ENCODE results near the gene SCAMP2. TPM values are rescaled to one million over a fixed set of nuclear protein-coding genes. Genes with fewer than 3 reads are reported as not detected.
"Not testable (repeated sequence)": the region's sequence is repeated elsewhere in the genome, so short reads cannot be mapped to it uniquely, and the experiment has no call there.

The SCAMP2 gene
- total RNA-seq (ENCODE audit: unreplicated experiment), result 35.6 TPM
- long read RNA-seq, transcript SCAMP2-201 (9 exons, 2,453 nt), result major isoform, 20 of 23 reads
- long read RNA-seq, partial matches to known transcripts, result 1 of 23 reads
- long read RNA-seq, other reads (novel, unspliced or antisense), result 2 of 23 reads

DNA sequence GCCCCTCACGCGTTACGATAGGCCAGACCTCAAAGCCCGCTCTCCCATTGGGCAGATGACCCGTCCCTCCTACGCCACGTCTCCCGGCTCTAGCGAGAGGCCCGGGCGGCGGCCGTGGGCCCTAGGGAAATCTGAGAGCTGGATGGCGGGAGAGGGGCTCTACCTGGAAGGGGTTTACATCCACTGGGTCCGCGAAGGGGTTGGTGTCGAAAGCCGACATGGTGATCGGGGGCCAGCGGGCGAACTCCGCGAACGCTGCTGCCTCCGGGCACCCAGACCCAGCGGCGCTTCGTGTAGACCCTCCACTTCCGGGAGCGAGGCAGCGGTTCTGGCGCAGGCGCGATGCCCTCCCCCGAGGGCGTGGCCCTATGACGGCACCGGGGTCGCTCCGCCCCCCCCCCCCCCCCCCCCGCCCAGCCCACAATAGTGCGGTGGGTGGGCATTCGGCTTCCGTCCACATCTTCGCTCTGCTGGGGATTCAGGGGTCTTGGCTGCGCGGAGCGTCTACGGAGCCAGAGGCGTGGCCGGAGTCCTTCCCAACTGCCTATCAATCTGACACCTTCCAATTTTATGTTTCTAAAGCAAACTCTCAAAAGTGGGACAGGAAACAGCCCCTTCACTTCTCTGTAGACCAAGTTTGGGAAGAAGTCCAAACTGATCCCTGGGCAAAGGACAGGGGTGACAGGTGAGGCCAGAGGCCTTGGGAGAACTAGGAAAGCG, at the start of gene SCAMP2:
Gene SCAMP2, minus strand, starts transcription at position 330 of the 720 bp plus-strand sequence. Its CDS starts 110 bp downstream, at position 220.
- Mint-ChIP-seq H3K4me1 (ENCODE audit: low read depth, unreplicated experiment) (peaks cover 9% of the 10 kb centered on the region), H3K27ac (ENCODE audit: unreplicated experiment) (peak within 1 kb of the TSS; percentile 76), H3K9me3 (ENCODE audit: unreplicated experiment) (peaks cover 4% of the 10 kb centered on the region), H3K27me3 (ENCODE audit: unreplicated experiment) (peaks cover 7% of the 10 kb centered on the region), H3K36me3 (ENCODE audit: unreplicated experiment) (peaks cover 2% of the 10 kb centered on the region), H3K4me3 (ENCODE audit: unreplicated experiment) (peak within 1 kb of the TSS; percentile 99)
- peak; percentile 90 for DNase-seq
- TF ChIP-seq CTCF (IDR thresholded peaks at IDR 0.05; ENCODE audit: partially characterized antibody, unreplicated experiment), result no peak

GRCh38 chr15:74920456-74920855, 47.3 kb upstream of the SCAMP2 start:
- no peaks in the 10 kb centered on the region for H3K4me1 Mint-ChIP-seq (ENCODE audit: low read depth, unreplicated experiment)
- H3K36me3 Mint-ChIP-seq (ENCODE audit: unreplicated experiment), result no peaks in the 10 kb centered on the region
- H3K27ac Mint-ChIP-seq (ENCODE audit: unreplicated experiment), result no peak overlapping the region

DNA sequence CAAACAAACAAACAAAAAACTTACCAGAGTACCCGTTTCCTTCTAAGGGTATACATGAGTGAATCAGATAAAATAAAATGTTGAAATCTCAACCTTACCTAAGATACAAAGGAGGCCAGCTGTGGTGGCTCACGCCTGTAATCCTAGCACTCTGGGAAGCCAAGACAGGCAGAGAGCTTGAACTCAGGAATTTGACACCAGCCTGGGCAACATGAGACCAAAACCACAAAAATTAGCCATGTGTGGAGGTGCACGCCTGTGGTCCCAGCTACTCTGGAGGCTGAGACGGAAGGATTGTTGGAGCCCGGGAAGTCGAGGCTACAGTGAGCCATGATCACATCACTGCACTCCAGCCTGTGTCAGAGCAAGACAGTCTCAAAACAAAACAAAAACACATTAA, 44.5 kb upstream of the SCAMP2 start:
- H3K36me3 Mint-ChIP-seq (ENCODE audit: unreplicated experiment), result no peaks in the 10 kb centered on the region

More at GRCh38 chr15:74920456-74920855, 47.3 kb upstream of the SCAMP2 start:
- no peak for TF ChIP-seq CTCF (IDR thresholded peaks at IDR 0.05; ENCODE audit: partially characterized antibody, unreplicated experiment)
- Mint-ChIP-seq H3K9me3 (ENCODE audit: unreplicated experiment) (peaks cover 2% of the 10 kb centered on the region), H3K4me3 (ENCODE audit: unreplicated experiment) (no peak overlapping the region), H3K27me3 (ENCODE audit: unreplicated experiment) (peaks cover 2% of the 10 kb centered on the region)
- no peak for DNase-seq

DNA sequence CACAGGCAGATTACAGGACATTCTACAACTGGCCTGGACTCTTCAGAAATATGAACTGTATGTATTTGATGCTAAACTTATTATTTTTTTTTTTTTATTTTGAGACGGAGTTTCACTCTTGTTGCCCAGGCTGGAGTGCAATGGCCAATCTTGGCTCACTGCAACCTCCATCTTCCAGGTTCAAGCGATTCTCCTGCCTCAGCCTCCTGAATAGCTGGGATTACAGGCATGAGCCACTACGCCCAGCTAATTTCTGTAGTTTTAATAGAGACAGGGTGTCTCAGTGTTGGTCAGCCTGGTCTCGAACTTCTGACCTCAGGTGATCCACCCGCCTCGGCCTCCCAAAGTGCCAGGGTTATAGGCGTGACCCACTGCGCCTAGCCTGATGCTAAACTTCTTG, 40.6 kb upstream of the SCAMP2 start:
- H3K27me3 Mint-ChIP-seq (ENCODE audit: unreplicated experiment); H3K9me3 Mint-ChIP-seq (ENCODE audit: unreplicated experiment); H3K36me3 Mint-ChIP-seq (ENCODE audit: unreplicated experiment); H3K4me3 Mint-ChIP-seq (ENCODE audit: unreplicated experiment); H3K27ac Mint-ChIP-seq (ENCODE audit: unreplicated experiment); H3K4me1 Mint-ChIP-seq (ENCODE audit: low read depth, unreplicated experiment); DNase-seq: not testable (repeated sequence)

More for the DNA sequence above, 44.5 kb upstream of the SCAMP2 start:
- no peaks in the 10 kb centered on the region for H3K4me1 Mint-ChIP-seq (ENCODE audit: low read depth, unreplicated experiment)
- H3K4me3 Mint-ChIP-seq (ENCODE audit: unreplicated experiment), result no peak overlapping the region
- peaks cover 2% of the 10 kb centered on the region for H3K9me3 Mint-ChIP-seq (ENCODE audit: unreplicated experiment)
- peaks cover 2% of the 10 kb centered on the region for H3K27me3 Mint-ChIP-seq (ENCODE audit: unreplicated experiment)
- no peak for DNase-seq
- no peak for TF ChIP-seq CTCF (IDR thresholded peaks at IDR 0.05; ENCODE audit: partially characterized antibody, unreplicated experiment)
- H3K27ac Mint-ChIP-seq (ENCODE audit: unreplicated experiment), result no peak overlapping the region

DNA sequence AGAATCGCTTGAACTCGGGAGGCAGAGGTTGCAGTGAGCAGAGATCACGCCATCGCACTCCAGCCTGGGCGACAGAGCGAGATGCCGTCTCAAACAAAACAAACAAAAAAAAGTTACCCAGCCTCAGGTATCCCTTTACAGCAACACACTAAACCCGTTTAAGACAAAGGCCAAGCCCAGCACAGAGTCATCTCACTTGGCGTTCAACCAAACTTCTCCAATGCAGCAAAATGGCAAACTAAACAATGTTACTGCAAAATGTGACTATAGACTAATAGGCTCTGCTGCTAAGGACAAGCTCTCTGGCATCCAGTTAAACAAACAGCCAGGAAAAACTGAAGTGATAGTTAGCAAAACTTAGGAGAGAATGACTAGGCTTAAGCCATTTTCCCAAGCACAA, 39.9 kb upstream of the SCAMP2 start:
- no peak for DNase-seq
- Mint-ChIP-seq H3K9me3 (ENCODE audit: unreplicated experiment) (no peaks in the 10 kb centered on the region), H3K36me3 (ENCODE audit: unreplicated experiment) (no peaks in the 10 kb centered on the region), H3K27ac (ENCODE audit: unreplicated experiment) (no peak overlapping the region), H3K4me3 (ENCODE audit: unreplicated experiment) (no peak overlapping the region), H3K4me1 (ENCODE audit: low read depth, unreplicated experiment) (no peaks in the 10 kb centered on the region), H3K27me3 (ENCODE audit: unreplicated experiment) (no peaks in the 10 kb centered on the region)
- TF ChIP-seq CTCF (IDR thresholded peaks at IDR 0.05; ENCODE audit: partially characterized antibody, unreplicated experiment), result no peak

Data from glutamatergic neuron (in vitro differentiated cells).